GM18867 (cell line): ENCODE results near the gene ITPKB.
A peak's percentile ranks its signal among the peaks of the same experiment; 100 is the strongest.

Experiments
- ATAC-seq: cut with Tn5 transposase; IDR thresholded peaks from one replicate; pipeline ENCODE4 v1.9.1; 2021; ENCODE audit warnings: mild to moderate bottlenecking, moderate library complexity; ENCODE audit not compliant: unreplicated experiment

ITPKB gene

GRCh38 chr1:226686440-226687425 lies 52.3 kb downstream of the ITPKB start:
- no peak for ATAC-seq

DNA sequence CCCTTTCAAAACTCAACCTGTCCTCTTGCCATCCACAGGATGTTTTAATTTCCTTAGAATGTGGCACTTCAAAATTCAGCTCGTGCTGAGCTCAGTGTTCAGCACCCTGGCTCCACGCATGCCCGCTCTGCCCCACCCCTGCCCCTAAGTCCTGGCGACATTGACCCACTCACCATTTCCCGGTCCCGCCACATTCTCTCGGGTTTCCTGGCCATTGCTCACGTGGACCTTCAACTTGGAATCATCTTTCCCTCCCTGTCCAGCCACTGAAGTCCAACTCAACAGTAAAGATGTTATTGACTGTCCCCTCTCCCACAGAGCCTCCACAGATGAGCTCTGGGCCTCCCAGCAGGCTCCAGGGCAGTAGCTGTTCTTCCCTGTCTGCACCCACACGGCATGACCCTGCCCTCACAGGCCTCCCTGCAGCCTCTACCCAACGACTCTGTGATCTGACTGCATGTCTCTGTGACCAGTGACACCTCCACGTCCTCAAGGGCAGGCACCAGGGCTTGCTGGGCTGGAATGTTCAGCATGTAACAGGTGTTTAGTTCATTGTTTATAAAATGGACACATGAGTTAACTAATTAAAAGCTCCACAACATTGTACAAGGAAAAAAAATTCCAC lies 53.8 kb downstream of the ITPKB start:
- no peak for ATAC-seq

DNA sequence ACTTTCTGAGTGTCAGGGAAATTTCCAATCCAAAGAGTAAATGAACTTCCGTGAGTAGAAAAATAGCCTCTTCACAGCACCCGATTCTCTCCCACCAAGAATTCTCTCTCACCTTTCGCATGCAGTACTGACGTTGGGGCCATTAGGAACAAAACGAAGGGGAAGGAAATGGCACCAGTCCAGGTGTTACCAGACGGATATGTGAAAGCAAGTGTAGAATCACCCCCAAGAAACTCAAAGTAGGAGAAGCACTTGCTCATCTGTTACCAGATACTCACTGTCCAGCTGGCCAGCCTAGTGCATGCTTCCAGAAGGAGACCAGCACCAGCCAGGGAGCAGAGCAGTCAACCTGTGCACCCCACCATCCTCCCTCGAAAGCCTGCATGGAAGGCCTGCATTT lies 55.1 kb downstream of the ITPKB start:
- no peak for ATAC-seq

- ATAC-seq: no peak
Observed at GRCh38 chr1:226682871-226683814, 55.9 kb downstream of the ITPKB start.

- ATAC-seq: no peak
Observed at GRCh38 chr1:226681652-226682493, 57.2 kb downstream of the ITPKB start.

DNA sequence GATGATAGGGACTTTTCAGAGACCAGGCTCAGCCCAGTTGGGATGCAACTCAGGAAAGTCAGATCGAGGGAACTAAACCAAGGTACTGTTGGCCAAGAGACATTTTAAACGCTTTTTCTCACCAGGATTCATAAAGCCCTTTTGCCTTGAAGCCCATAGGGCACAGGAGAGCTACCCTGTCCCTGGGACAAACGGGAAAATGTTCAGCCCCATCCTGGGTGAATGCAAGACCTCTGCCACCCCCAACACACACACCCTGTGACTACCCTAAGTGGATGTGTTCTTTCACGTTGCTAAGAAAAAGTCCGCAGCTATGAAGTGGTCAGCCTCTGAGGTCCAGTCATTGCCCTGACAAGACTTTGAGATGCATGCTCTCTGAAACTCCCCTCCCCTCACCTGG lies 58.4 kb downstream of the ITPKB start:
- ATAC-seq: no peak

GRCh38 chr1:226679853-226680516 lies 59.1 kb downstream of the ITPKB start:
- peak; percentile 41 for ATAC-seq

- no peak for ATAC-seq
Observed at GRCh38 chr1:226679262-226679661, 59.8 kb downstream of the ITPKB start.

- no peak for ATAC-seq
Observed at GRCh38 chr1:226678701-226679100, 60.4 kb downstream of the ITPKB start.

GRCh38 chr1:226678251-226678650 lies 60.8 kb downstream of the ITPKB start:
- no peak for ATAC-seq

DNA sequence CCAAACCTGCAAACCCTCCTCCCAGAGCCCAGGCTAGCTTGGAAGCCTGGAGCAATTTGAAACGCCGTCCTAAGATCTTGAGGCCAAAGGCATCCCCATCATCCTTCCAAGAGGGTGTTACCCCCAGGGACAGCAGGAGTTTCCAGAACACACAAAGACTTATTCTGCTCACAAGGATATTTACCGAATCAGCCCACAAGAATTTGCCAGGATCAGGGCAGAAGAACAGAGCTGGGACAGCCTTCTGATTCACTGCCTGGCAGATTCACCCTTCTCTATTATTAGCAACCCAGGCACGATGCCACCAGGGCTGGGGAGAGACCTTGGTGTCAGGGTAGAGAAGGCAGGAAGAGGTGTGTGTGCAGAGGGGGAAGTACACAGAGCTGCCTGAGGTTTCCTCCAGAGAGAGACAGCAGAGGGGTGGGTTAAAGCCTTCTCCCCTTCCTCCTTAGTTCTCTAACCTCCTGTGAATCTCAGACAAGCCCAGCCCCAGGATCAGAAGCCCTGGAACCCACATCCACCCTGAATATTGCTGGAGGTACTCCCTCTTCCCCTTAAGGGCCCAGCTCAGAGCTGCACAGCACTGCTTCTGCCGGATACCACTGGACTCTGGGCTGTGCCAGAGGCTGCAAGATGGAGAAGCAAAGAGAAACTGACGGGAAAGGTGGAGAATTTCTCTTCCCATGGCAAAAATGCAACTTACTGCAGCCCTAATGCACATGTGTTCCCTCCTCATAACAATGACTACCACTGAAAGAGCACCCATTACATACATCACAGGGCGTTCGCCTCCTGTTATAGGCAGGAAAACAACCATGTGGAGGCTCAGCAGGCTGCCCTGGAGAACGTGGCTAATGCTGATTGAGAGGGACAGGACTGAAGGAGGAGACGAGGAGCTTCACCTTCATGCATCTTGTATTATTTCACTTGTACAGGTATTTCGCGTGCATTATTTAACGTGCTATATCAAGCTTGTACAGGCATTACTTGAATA lies 61.8 kb downstream of the ITPKB start:
- no peak for ATAC-seq

DNA sequence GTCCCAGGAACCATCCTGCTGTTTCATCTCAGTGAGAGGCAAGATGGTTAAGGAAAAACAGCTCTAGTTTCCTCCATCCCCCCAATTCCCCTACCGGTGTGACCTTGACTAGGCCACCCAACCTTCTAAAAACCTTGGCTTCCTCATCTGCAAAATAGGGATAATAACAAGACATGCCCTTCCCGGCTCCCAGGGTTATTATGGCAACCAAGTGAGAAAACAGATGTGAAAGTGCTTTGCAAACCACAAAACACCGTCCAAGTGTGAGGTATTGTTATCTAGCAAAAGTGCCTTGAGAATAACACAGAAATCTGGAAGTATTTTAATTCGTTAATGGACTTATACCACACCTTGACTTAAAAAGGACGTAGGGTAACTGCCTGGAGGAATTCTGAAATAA lies 62.7 kb downstream of the ITPKB start:
- ATAC-seq: no peak

GRCh38 chr1:226675715-226676357 lies 63.2 kb downstream of the ITPKB start:
- peak; percentile 33 for ATAC-seq

- ATAC-seq: peak; percentile 76
Observed at GRCh38 chr1:226674892-226675714, 64.0 kb downstream of the ITPKB start.

GRCh38 chr1:226672339-226672762 lies 66.7 kb downstream of the ITPKB start:
- no peak for ATAC-seq

- ATAC-seq: no peak
Observed at GRCh38 chr1:226671277-226671676, 67.8 kb downstream of the ITPKB start.

GRCh38 chr1:226670073-226670472 lies 69.0 kb downstream of the ITPKB start:
- no peak for ATAC-seq
